Right forelimb (tissue), 1 donor: ENCODE measurements around the gene MED13L.
"Not testable (repeated sequence)": the region's sequence is repeated elsewhere in the genome, so short reads cannot be mapped to it uniquely, and the experiment has no call there.

Source experiments
- DNase-seq: peaks from one replicate; pipeline ENCODE4 v3.0.0-alpha.2; 2018

MED13L gene

GRCh38 chr12:115998794-115999478, 278.6 kb downstream of the MED13L start:
- no peak for DNase-seq

- no peak for DNase-seq
Observed at GRCh38 chr12:115998119-115998633, 279.3 kb downstream of the MED13L start.

GRCh38 chr12:115993737-115994136, 283.8 kb downstream of the MED13L start:
- no peak for DNase-seq

GRCh38 chr12:115990241-115990640, 287.3 kb downstream of the MED13L start:
- no peak for DNase-seq

DNA sequence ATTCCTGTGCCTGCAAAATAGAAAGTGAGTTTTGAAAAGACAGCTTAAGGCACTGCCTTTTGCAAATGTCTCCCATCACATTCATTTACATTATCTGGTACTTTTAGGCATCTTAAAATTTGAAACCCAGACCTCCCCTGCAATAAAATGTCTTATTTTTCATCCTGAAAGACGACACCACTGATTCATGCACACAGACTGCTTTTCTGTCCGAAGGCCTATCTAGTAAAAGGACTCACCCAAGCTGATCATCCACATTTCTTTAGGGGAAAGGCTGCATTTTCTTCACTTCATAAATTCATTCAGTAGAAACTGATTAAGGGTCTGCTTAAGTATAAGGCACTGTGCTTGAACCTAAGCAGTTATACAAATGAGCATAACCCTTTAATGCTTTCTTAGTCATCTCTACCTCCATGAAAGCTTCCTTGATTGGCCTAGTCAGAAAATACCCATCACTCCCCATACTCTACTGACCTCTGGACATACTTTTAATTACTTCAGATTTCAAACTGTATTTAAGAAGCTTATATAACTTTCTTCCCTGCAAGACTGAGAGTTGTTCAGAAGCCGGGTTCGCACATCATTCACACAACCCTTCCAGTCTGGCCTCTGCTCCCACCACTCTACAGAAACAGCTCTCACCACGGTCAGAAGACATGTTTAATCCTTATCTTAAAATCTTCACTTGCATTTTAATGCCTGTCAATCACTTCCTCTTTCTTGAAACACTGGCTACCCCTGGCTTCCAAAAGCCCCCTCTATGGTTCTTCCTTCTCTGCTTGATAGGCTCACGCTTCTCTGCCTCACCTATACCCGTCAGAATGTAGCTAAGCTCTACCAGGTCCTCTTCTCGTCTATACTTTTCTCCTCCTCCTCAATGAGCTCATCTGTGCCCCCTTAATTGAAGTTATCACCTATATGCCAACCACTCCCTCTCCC, 288.6 kb downstream of the MED13L start:
- DNase-seq, result no peak

DNA sequence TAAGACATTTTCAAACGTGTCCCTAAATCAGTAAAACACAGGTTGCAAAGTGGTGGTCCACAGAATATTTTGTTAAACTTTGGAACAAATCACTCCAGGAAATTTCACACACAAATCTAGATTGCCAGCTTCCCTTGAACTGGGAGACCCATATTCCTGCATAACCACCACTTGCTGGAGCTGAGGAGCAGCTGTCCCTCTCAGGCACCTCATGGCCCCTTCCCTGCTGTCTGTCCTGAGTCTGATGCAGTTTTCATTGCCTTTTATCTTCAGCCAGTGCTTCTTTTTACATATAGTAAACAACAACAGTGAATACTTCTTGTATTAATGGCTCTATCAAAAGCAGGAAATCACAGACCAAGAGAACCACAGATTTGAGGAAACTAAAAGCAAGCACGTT, 289.3 kb downstream of the MED13L start:
- no peak for DNase-seq

GRCh38 chr12:115984616-115985015, 292.9 kb downstream of the MED13L start:
- no peak for DNase-seq

GRCh38 chr12:115983226-115983798, 294.2 kb downstream of the MED13L start:
- DNase-seq, result no peak

- no peak for DNase-seq
Observed at GRCh38 chr12:115980339-115980738, 297.2 kb downstream of the MED13L start.

DNA sequence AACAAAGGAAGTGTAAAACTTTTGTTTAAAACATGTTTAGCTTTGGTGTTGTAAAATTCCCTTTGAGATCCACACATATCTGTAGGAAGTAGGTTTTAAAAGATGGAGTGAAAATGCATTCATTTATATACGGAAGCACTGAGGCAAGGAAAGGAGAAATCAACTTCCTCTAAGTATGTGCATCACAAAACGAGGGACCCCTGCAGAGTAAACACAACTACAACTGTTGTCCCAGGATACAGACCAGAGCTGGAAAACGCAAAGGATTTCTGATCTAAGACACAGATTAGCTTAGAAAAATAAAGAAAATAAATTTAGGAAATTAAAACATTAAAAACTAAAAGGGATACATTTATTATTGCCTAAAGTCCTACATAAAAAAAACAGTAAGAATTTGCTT, 297.6 kb downstream of the MED13L start:
- DNase-seq, result no peak

DNA sequence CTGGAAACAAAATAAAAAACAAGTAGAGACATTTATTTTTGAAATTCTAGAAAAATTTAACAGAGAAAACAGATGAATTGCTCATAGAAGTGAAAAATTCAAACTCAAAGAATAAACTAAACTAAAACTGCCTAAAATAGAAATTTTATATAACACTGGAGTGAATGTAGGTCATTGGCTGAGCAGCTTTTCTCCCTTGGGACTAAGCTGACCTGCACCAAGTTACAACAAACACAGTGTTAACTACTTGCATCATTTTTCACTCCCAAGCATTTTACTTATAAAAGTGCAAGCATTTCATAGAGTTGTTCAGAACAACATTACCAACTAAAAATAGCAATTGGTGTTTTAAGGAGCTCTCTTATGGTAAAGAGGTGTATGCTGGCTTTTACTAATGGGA, 298.1 kb downstream of the MED13L start:
- DNase-seq, result no peak

- not testable (repeated sequence) for DNase-seq
Observed at GRCh38 chr12:115976829-115977228, 300.7 kb downstream of the MED13L start.

DNA sequence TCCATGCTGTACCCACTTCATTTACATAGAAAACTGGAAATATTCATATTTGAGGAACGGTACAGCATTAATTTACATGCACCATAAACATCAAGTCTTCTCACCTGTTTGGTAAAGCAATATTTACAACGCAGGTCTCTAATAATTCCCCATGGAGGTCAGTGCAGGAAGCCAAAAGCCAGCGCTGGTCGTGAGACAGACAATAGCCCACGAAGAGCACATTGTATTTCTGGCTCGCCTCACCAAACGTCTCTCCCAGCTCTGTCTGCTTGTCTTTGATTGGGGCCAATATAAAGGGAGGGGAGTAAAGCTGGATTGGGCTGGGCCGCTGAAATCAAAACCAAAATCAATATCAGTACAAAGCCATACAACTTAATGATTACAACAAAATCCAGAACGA, 302.1 kb downstream of the MED13L start:
- no peak for DNase-seq

DNA sequence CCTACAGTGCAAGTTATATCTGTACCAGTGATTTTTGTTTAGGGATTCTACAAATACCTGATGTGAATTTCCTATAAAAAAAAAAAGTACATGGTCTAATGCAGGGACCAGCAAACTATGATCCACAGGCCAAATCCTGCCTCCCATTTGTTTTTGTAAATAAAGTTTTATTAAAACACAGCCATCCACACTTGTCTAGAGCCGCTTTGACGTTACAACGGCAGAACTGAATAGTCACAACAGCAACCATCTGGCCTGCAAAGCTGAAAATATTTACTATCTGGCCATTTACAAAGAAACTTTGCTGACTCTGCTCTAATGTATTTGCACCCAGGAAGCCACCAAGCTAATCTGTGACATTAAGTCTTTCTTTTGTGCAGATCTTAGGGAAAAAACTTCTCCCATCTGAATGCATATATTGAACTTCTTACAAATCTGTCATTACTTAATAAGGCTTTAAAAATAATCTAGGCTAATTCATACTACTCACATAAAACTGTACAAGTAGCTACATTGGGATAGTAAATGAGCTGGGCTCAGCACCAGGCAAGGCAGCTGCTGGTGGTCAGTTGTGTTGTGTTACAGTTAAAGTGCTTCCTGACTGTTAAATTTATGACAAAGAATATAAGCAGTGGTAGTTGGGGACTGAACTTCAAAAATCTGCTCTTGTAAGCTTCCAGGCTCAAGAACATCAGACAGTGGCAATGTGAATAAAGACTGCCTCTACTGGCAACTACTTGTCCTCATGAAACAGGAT, 303.3 kb downstream of the MED13L start:
- DNase-seq, result no peak

GRCh38 chr12:115973066-115973465, 304.4 kb downstream of the MED13L start:
- no peak for DNase-seq

- no peak for DNase-seq
Observed at GRCh38 chr12:115972241-115972640, 305.3 kb downstream of the MED13L start.

DNA sequence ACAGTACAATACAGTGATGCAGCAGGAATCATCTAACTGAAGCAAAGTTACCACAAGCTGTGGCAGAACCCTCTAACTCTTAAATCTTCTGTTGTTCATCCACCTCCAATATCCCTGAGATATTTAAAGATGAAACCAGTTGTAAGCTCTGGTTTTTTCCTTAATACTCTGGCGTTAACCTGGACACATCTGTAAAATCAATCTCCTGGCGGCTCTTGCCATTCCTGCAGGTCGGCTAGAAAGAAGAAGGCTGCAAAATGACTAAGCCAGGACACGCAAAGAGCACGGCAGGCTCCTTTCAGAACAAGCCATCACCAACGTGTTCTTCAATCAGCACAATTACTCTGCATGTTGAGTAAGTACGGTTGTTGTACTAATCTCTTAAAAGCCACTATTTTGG, 309.3 kb downstream of the MED13L start:
- no peak for DNase-seq

DNA sequence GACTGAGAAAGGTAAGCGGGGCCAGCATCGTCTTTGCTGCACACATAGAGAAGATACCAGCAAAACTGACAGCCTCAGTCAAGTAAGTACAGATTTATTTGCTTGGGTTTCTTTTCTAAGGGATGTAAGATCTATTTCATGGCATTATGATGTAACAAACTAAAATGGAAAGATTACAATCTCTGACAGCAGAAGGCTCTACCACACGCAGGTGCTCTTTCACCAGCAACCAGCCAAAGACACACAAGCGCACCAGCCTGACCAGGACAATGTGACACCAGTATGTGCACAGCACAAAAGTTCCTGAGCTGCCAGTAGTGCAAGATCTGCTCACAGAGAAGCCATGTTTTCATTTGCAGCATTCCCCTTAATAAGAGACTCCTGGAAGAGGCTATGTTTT, 311.1 kb downstream of the MED13L start:
- DNase-seq, result no peak

DNA sequence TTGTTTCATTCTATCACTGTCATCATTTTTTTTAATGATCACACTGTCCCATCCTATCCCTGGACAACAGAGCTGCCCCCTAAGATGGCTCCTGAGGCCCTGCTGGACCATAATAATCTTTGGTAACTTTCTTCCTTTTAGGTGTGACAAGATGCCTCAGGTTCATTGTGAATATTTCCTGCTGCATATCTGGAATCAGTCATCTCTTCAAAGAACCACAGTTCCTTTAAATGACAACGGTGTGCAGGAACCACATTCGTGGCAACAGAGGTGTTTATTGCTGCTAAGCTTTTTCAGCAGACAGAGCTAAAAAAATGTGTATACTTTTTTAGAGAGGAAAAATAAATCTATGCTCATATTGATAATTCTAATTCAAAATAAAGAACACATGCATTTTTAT, 312.9 kb downstream of the MED13L start:
- DNase-seq, result no peak

GRCh38 chr12:115964214-115964613, 313.3 kb downstream of the MED13L start:
- DNase-seq, result no peak

GRCh38 chr12:115962216-115962615, 315.3 kb downstream of the MED13L start:
- no peak for DNase-seq

DNA sequence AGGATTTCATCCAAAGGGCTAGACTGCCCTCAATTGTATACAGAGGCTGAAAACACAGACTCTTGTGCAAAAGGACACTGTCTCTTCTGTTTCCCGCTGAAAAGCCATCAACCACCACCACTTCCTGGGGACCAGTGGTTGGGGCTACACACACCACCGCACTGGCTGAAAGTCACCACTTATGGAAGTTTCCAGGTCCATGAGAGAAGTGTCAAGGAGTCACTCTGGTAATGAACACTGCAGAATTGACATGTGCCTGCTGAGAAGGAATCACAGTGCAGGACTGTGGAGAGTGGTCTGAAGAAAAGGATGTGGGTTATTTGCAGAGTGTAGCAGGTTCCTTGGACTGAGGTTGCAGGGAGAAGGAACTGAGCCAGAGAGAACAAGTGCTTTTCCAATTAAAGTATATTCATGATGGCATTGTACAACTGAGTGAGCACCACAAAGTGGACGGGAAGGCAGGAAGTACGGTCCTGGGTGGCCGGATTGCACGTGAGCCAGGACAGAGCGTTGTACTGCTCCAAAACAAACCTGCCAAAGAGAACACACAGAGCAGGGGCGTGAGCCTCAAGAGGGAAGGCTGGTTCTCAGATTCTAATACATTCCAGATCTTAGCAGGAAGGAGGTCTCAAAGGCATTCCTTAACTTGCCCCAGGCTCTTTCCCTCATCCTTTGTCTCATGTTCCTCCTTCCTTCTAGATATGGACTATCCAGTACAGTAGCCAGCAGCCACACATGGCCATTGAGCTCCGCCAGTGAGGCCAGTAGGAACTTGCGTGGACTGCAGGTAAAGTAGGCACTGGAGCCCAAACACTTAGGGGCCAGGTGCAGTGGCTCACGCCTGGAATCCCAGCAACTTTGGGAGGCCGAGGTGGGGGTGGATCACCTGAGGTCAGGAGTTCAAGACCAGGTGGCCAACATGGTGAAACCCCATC, 316.4 kb downstream of the MED13L start:
- DNase-seq, result no peak
